ENCODE data around the gene PMIS2. TPM values are rescaled to one million over a fixed set of nuclear protein-coding genes. Genes with fewer than 3 reads are reported as not detected.

The PMIS2 gene
- total RNA-seq = not detected

DNA sequence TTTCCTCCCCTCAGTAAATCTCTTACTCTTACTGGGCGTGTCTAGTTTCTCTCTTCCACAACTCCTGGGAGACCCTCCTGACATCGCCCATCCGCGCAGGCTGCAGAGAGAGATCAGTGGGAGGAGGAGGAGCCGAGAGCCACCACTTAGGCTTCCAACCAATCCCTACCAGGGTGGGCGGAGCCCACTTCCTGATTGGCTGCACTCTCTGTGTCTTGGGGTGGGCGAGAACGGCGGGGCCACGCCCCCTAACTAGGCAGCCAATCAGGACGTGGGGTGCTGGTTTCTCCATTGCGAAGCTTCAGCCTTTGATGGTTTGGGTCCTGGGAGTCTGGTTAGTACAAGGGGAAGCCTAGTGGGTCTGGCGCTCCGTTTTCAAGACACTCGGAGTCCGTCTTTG is at the start of gene PMIS2:
PMIS2 (plus strand) TSS at position 326 of the 400 bp plus-strand sequence. CDS start 87 bp downstream, outside the sequence.
- intact Hi-C loops (cut with DNase I) = no loop called here
- no peak within 1 kb of the TSS for H3K27ac ChIP-seq
- no peak within 1 kb of the TSS for H3K4me3 ChIP-seq
- H3K36me3 ChIP-seq = no peaks in the 10 kb centered on the region
- H3K27me3 ChIP-seq = no peaks in the 10 kb centered on the region
- no peaks in the 10 kb centered on the region for H3K4me1 ChIP-seq
- TF ChIP-seq, protein P1, sequence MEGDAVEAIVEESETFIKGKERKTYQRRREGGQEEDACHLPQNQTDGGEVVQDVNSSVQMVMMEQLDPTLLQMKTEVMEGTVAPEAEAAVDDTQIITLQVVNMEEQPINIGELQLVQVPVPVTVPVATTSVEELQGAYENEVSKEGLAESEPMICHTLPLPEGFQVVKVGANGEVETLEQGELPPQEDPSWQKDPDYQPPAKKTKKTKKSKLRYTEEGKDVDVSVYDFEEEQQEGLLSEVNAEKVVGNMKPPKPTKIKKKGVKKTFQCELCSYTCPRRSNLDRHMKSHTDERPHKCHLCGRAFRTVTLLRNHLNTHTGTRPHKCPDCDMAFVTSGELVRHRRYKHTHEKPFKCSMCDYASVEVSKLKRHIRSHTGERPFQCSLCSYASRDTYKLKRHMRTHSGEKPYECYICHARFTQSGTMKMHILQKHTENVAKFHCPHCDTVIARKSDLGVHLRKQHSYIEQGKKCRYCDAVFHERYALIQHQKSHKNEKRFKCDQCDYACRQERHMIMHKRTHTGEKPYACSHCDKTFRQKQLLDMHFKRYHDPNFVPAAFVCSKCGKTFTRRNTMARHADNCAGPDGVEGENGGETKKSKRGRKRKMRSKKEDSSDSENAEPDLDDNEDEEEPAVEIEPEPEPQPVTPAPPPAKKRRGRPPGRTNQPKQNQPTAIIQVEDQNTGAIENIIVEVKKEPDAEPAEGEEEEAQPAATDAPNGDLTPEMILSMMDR (IDR thresholded peaks at IDR 0.05) = no peak
- H3K9me3 ChIP-seq = no peaks in the 10 kb centered on the region
- DNase-seq (ENCODE audit: low spot score in 2 of 2) = no peak

DNA sequence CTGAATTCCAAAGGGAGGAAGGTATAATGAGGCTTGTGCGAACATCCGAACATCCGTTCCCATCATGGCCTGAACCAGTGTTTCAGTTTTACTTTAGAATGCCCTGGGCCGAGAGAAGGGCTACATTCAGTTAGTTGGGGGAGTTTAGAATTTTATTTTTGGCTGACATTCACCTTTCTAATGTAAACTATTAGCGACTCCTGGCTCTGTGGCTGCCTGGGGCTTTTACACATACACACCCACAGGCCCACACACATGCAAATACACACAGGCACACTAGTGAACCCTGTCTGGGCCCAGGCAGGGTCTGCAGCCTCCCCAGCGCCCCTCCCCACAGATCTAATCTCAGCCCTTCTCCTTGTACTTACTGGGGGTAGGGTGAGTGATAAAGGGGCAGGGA is 46.7 kb upstream of the PMIS2 start:
- TF ChIP-seq, protein P1 (IDR thresholded peaks at IDR 0.05) = no peak
- Histone ChIP-seq H3K36me3 (no peaks in the 10 kb centered on the region), H3K4me3 (no peak overlapping the region), H3K4me1 (peaks cover 0 to under 1% of the 10 kb centered on the region in 2 donors), H3K9me3 (no peaks in the 10 kb centered on the region), H3K27me3 (no peaks in the 10 kb centered on the region), H3K27ac (no peak overlapping the region)
- intact Hi-C loops (cut with DNase I) = no loop called here
- DNase-seq (ENCODE audit: low spot score in 2 of 2) = no peak

DNA sequence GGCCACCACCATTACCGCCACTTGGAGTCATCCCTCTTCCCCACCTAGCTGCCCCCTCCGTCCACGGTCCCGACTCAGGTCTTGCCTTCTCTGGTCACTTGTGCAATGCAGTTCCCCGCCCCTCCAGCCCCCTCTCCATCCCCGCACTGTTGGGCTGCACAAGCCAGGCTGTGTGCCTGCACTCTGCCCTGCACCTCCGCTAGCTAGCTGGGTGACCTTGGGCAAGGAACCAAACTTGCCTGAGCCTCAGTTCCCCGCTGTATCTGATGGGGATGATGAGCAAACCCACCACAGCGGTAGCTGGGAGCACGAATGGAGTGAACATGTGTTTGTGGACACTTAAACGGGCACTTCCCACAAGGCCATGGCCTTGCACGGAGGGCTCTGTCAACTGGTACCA is 46.1 kb upstream of the PMIS2 start:
- intact Hi-C loops (cut with DNase I) = loop anchor here (10.0 kb wide), 1 partner anchor 865 kb away; the partner anchor contains the start of genes SCGB2B2 and ZNF302
- no peak for DNase-seq (ENCODE audit: low spot score in 2 of 2)
- Histone ChIP-seq H3K9me3 (no peaks in the 10 kb centered on the region), H3K27ac (no peak overlapping the region), H3K36me3 (no peaks in the 10 kb centered on the region), H3K4me3 (no peak overlapping the region), H3K27me3 (no peaks in the 10 kb centered on the region), H3K4me1 (peaks cover 0 to 5% of the 10 kb centered on the region in 2 donors)
- TF ChIP-seq, protein P1 (IDR thresholded peaks at IDR 0.05) = no peak

DNA sequence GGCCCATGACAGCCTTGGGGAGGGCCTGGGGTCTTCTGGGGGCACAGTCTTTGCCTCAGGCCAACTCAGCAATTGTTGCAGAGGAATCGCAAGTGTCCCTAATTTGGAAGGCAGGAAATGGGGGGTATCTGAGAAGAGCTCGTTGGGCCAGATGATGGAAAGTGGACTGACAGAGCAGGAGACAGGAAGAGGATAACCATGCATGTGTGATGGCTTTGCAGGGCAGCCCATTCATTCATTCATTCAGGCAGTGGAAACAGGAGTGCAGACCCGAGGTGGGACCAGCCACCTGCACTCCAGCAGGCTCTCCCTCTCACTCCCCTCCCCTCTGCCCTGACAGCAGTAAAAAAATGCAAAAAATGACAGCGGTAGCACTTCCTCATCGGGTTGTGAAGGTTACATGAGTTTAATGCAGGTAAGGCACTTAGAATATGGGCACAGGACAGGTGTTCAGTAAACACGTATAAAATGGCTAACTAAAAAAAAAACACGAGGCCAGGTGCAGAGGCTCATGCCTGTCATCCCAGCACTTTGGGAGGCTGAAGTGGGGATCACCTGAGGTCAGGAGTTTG is 45.5 kb upstream of the PMIS2 start:
- Histone ChIP-seq H3K27ac (no peak overlapping the region), H3K27me3 (no peaks in the 10 kb centered on the region), H3K4me1 (peaks cover 0 to 5% of the 10 kb centered on the region in 2 donors), H3K4me3 (no peak overlapping the region), H3K36me3 (no peaks in the 10 kb centered on the region), H3K9me3 (no peaks in the 10 kb centered on the region)
- TF ChIP-seq, protein P1 (IDR thresholded peaks at IDR 0.05) = no peak
- intact Hi-C loops (cut with DNase I) = loop anchor here (10.0 kb wide), 1 partner anchor 866 kb away; the partner anchor contains the start of genes SCGB2B2 and ZNF302
- no peak for DNase-seq (ENCODE audit: low spot score in 2 of 2)

DNA sequence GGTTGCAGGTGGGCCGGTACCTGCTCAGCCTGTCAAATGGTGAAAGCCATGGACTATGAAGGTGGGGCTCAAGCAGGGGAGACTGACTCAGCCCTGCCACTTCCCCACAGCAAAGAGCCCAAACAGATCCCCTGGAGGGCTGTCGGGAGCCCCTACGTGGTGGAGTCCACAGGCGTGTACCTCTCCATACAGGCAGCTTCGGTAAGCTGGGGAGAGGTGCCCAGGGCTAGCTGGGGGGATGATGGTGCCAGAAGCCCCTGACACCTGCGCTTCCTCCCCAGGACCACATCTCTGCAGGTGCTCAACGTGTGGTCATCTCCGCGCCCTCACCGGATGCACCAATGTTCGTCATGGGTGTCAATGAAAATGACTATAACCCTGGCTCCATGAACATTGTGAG is 43.8 kb upstream of the PMIS2 start:
- intact Hi-C loops (cut with DNase I) = loop anchor here (10.0 kb wide), 1 partner anchor 867 kb away; the partner anchor contains the start of genes SCGB2B2 and ZNF302
- TF ChIP-seq, protein P1 (IDR thresholded peaks at IDR 0.05) = no peak

More for the DNA sequence above, 43.8 kb upstream of the PMIS2 start:
- Histone ChIP-seq H3K9me3 (no peaks in the 10 kb centered on the region), H3K27ac (no peak overlapping the region), H3K4me1 (peaks cover 0 to 15% of the 10 kb centered on the region in 2 donors), H3K27me3 (no peaks in the 10 kb centered on the region), H3K36me3 (peaks cover 0 to 2% of the 10 kb centered on the region in 2 donors), H3K4me3 (no peak overlapping the region)
- DNase-seq (ENCODE audit: low spot score in 2 of 2) = no peak

Data from ascending aorta (tissue), 2 donors.